MV-4-11 (cell line): ENCODE data around the gene HSP90AA1.

Experiments used
- DNase-seq: peaks from one replicate; lab custom pipeline; 2025; lab: John Stamatoyannopoulos, UW

Gene HSP90AA1

GRCh38 chr14:102039157-102039556 lies 47.7 kb downstream of the HSP90AA1 start:
- no peak for DNase-seq

GRCh38 chr14:102037686-102038085 lies 49.2 kb downstream of the HSP90AA1 start:
- no peak for DNase-seq

GRCh38 chr14:102035914-102036313 lies 50.9 kb downstream of the HSP90AA1 start:
- no peak for DNase-seq

DNA sequence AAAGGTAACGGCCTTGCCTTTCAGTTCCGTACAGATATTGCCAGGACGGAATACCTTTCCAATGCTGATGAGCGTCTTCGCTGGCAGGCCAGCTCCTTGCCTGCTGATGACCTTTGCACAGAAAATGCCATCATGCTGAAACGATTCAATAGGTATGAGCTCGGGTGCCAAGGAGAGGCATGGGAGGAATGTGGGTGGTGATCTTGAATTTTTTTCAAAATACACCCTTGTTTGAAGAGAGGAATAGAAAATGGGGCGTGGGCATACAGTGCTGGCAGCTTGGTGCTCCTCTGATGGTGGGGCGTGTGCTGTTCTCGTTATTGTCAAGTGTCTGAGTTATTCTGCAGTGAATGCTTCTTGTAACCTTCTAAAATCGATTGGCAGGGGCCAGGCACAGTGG lies 52.5 kb downstream of the HSP90AA1 start:
- DNase-seq = no peak

DNA sequence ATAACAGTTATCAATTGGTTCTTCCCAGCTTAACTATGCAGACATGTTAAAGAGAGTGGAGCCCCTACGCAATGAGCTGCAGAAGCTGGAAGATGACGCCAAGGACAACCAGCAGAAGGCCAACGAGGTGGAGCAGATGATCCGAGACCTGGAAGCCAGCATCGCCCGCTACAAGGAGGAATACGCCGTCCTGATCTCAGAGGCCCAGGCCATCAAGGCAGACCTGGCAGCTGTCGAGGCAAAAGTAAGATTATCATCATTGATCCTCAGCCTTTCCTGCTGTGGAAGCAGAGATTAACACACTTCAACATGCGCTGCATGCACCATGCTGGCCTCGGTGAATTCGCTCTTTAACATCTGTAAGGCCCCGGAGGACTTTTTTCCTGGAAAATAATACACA lies 53.6 kb downstream of the HSP90AA1 start:
- no peak for DNase-seq
